Lung (tissue), 12 donors: ENCODE results near the gene LSM10. TPM values are rescaled to one million over a fixed set of nuclear protein-coding genes. Genes with fewer than 3 reads are reported as not detected.

Experiments
- ATAC-seq: fragments of 200-7000 bp; cut with Tn5 transposase; one replicate; pipeline ENCODE4 v1.9.1; 2020; ENCODE audit warnings: moderate number of reproducible peaks; ENCODE audit not compliant: insufficient read depth, low FRiP score
- DNase-seq, 3 donors: peaks; one replicate each; pipeline ENCODE4 v3.0.0-alpha.2; 2013 to 2017
- H3K27ac ChIP-seq, 2 donors: one replicate each; pipeline ENCODE4 v1.5.1; 2013; ENCODE audit warnings: mild to moderate bottlenecking in 2 of 2, moderate library complexity in 2 of 2, control low read depth in 1 of 2, inconsistent platforms in 1 of 2, low read depth in 1 of 2, low read length in 1 of 2
- H3K27me3 ChIP-seq, 3 donors: one replicate each; pipeline ENCODE4 v1.5.1; 2013; ENCODE audit warnings: low read length in 2 of 3; ENCODE audit not compliant: control insufficient read depth in 3 of 3, insufficient read depth in 3 of 3
- H3K36me3 ChIP-seq, 4 donors: one replicate each; pipeline ENCODE4 v1.5.1; 2013; ENCODE audit warnings: low read length in 4 of 4, mild to moderate bottlenecking in 1 of 4, moderate library complexity in 1 of 4; ENCODE audit not compliant: control insufficient read depth in 4 of 4, insufficient read depth in 4 of 4
- H3K4me1 ChIP-seq, 5 donors: one replicate each; pipeline ENCODE4 v1.5.1; 2013; ENCODE audit warnings: low read length in 5 of 5, mild to moderate bottlenecking in 2 of 5, moderate library complexity in 1 of 5; ENCODE audit not compliant: control insufficient read depth in 5 of 5, insufficient read depth in 5 of 5
- H3K4me3 ChIP-seq: one replicate; pipeline ENCODE4 v1.5.1; 2013; ENCODE audit warnings: mild to moderate bottlenecking, control low read depth, moderate library complexity
- H3K9ac ChIP-seq, 2 donors: one replicate each; pipeline ENCODE4 v1.5.1; 2013; ENCODE audit warnings: low read length in 2 of 2, control low read depth in 1 of 2; ENCODE audit not compliant: insufficient read depth in 1 of 2
- H3K9me3 ChIP-seq, 4 donors: one replicate each; pipeline ENCODE4 v1.5.1; 2013; ENCODE audit warnings: low read length in 3 of 4, mild to moderate bottlenecking in 1 of 4, moderate library complexity in 1 of 4; ENCODE audit not compliant: control insufficient read depth in 4 of 4, insufficient read depth in 3 of 4
- CTCF ChIP-seq: IDR thresholded peaks from 2 replicates; pipeline ENCODE4 v1.5.1; 2012; ENCODE audit warnings: mild to moderate bottlenecking; ENCODE audit errors: control extremely low read depth, extremely low read depth
- WGBS, 2 donors: extraction: QIAGEN DNeasy Blood & Tissue Kit; methylation state at CpG; one replicate each; pipeline ENCODE4 v1.1.7; 2013; 5-methylcytosine and 5-hydroxymethylcytosine counted together
- polyA plus RNA-seq, 2 donors: library from polyadenylated mRNA; stranded (reverse); fragments of 200-250 nt; gene quantifications; one replicate each; pipeline ENCODE4 v1.2.1, GENCODE V29; 2013
- total RNA-seq, 2 donors: library from RNA; depleted of rRNA in 1 of 2; stranded (reverse); fragments of >200 nt in 1 of 2; gene quantifications; one replicate each; pipeline ENCODE4 v1.2.1, GENCODE V29; 2014 to 2021
- donor health status: control.
- donor health status: control.
- donor health status: Bipolar disorder and iron deficiency.
- donor health status: healthy.
- donor health status: DM: yes; HTN: yes; CAD: no.

The LSM10 gene
- total and polyA plus RNA-seq, 4 donors: 10.7 to 70.6 (median 44.8) TPM

- DNase-seq: no peak
- peaks cover 0 to 6% (median 0%) of the 10 kb centered on the region in 5 donors for H3K4me1 ChIP-seq
- H3K27ac ChIP-seq: peak overlapping the region in 1 of 2 donors; percentile 71
- ATAC-seq: no peak
- peaks cover 0 to 43% (median 10%) of the 10 kb centered on the region in 4 donors for H3K36me3 ChIP-seq
- H3K9me3 ChIP-seq: no peaks in the 10 kb centered on the region
- no peak overlapping the region for H3K4me3 ChIP-seq
- WGBS, 2 donors: 43 to 46% methylated on average over 6 of the region's 6 CpGs
- no peak overlapping the region for H3K9ac ChIP-seq
- no peaks in the 10 kb centered on the region for H3K27me3 ChIP-seq
- TF ChIP-seq CTCF: no peak
Measured at GRCh38 chr1:36359911-36360550, 37.7 kb downstream of the LSM10 start.

- no peak for DNase-seq
- Histone ChIP-seq H3K36me3 (peaks cover 0 to 50% (median 14%) of the 10 kb centered on the region in 4 donors), H3K4me1 (peaks cover 0 to 6% (median 0%) of the 10 kb centered on the region in 5 donors), H3K9me3 (no peaks in the 10 kb centered on the region), H3K27me3 (no peaks in the 10 kb centered on the region), H3K4me3 (no peak overlapping the region), H3K27ac (peak overlapping the region in 1 of 2 donors; percentile 71), H3K9ac (no peak overlapping the region)
- TF ChIP-seq CTCF: no peak
- WGBS, 2 donors: 94 to 99% methylated on average over 5 of the region's 5 CpGs
- no peak for ATAC-seq
Measured at GRCh38 chr1:36359383-36359782, 38.3 kb downstream of the LSM10 start.

- 93 to 94% methylated on average over 13 of the region's 13 CpGs for WGBS, 2 donors
- Histone ChIP-seq H3K36me3 (peaks cover 0 to 55% (median 14%) of the 10 kb centered on the region in 4 donors), H3K27me3 (no peaks in the 10 kb centered on the region), H3K27ac (no peak overlapping the region), H3K9me3 (no peaks in the 10 kb centered on the region), H3K9ac (no peak overlapping the region), H3K4me3 (no peak overlapping the region), H3K4me1 (peaks cover 0 to 6% (median 0%) of the 10 kb centered on the region in 5 donors)
- ATAC-seq: no peak
- TF ChIP-seq CTCF: no peak
- no peak for DNase-seq
Measured at GRCh38 chr1:36358514-36359084, 39.1 kb downstream of the LSM10 start.
